HG03175 (cell line): ENCODE results near the gene LTBP4.
"Not testable (repeated sequence)": the region's sequence is repeated elsewhere in the genome, so short reads cannot be mapped to it uniquely, and the experiment has no call there.

Experiments used
- ATAC-seq: cut with Tn5 transposase; IDR thresholded peaks from one replicate; pipeline ENCODE4 v1.9.1; 2021; ENCODE audit warnings: mild to moderate bottlenecking, moderate library complexity; ENCODE audit not compliant: unreplicated experiment

Gene LTBP4, protein sequence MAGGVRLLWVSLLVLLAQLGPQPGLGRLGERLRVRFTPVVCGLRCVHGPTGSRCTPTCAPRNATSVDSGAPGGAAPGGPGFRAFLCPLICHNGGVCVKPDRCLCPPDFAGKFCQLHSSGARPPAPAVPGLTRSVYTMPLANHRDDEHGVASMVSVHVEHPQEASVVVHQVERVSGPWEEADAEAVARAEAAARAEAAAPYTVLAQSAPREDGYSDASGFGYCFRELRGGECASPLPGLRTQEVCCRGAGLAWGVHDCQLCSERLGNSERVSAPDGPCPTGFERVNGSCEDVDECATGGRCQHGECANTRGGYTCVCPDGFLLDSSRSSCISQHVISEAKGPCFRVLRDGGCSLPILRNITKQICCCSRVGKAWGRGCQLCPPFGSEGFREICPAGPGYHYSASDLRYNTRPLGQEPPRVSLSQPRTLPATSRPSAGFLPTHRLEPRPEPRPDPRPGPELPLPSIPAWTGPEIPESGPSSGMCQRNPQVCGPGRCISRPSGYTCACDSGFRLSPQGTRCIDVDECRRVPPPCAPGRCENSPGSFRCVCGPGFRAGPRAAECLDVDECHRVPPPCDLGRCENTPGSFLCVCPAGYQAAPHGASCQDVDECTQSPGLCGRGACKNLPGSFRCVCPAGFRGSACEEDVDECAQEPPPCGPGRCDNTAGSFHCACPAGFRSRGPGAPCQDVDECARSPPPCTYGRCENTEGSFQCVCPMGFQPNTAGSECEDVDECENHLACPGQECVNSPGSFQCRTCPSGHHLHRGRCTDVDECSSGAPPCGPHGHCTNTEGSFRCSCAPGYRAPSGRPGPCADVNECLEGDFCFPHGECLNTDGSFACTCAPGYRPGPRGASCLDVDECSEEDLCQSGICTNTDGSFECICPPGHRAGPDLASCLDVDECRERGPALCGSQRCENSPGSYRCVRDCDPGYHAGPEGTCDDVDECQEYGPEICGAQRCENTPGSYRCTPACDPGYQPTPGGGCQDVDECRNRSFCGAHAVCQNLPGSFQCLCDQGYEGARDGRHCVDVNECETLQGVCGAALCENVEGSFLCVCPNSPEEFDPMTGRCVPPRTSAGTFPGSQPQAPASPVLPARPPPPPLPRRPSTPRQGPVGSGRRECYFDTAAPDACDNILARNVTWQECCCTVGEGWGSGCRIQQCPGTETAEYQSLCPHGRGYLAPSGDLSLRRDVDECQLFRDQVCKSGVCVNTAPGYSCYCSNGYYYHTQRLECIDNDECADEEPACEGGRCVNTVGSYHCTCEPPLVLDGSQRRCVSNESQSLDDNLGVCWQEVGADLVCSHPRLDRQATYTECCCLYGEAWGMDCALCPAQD (N-terminal part only)

DNA sequence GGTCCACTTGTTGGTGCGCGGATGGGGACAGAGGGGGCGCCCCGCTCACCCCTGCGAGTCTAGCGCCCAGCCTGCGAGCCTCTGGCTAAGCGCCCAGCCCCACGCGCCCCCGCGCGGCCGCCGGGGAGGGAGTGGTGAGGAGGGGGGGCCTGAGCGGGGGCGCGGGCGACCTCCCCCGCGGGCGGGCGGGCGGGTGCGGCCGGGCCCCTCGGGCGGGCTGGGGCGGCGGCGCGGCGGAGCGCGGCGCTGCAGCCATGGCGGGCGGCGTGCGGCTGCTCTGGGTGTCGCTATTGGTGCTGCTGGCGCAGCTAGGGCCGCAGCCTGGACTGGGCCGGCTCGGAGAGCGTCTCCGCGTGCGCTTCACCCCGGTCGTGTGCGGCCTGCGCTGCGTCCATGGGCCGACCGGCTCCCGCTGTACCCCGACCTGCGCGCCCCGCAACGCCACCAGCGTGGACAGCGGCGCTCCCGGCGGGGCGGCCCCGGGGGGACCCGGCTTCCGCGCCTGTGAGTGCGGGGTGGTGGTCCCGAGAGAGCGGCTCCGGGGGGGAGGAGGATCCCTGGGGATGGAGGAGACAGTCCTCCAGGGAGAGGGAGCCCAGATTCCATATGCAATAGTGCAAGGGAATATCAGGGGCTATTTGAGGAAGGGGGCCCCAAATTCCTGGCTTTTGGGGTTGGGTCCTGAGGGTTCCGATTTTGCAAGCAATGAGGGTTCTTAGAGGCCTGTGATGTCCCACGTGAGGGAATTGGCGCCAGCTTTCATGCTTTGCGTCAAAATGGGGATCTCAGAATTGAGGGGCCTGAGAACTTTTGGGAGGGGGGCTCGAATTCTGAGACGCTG is at the start of gene LTBP4:
Gene LTBP4, plus strand, starts transcription at position 236 of the 841 bp plus-strand sequence. Its CDS starts 19 bp downstream, at position 255.
- no peak for ATAC-seq

GRCh38 chr19:40552848-40553247 is 48.3 kb upstream of the LTBP4 start:
- ATAC-seq = no peak

- no peak for ATAC-seq
Observed at GRCh38 chr19:40553885-40554857, 47.0 kb upstream of the LTBP4 start.

DNA sequence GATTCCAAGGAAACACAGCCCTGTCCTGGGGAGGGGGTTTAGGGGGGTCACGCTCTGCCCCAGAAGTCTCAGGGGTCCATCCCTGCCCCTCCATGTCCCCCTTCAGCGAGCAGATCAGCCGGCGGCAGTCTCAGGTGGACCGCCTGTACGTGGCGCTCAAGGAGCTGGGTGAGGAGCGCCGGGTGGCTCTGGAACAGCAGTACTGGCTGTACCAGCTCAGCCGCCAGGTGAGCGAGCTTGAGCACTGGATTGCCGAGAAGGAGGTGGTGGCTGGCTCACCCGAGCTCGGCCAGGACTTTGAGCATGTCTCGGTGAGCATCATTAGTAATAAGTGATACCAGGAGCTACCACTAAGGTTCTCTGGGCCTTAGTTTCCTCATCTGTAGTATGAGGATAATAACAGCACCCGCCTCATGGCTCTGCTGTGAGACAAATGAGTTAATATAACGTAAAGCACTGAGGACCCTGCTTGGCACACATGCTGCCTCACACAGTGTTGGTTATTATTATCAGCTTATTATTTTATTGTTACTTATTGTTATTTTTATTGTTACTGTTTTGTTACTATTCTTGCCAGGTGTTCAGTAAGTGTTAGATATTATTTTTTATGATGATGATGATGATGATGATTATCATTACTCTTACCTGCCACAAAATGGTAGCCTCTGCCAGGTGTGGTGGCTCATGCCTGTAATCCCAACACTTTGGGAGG is 45.0 kb upstream of the LTBP4 start:
- no peak for ATAC-seq

DNA sequence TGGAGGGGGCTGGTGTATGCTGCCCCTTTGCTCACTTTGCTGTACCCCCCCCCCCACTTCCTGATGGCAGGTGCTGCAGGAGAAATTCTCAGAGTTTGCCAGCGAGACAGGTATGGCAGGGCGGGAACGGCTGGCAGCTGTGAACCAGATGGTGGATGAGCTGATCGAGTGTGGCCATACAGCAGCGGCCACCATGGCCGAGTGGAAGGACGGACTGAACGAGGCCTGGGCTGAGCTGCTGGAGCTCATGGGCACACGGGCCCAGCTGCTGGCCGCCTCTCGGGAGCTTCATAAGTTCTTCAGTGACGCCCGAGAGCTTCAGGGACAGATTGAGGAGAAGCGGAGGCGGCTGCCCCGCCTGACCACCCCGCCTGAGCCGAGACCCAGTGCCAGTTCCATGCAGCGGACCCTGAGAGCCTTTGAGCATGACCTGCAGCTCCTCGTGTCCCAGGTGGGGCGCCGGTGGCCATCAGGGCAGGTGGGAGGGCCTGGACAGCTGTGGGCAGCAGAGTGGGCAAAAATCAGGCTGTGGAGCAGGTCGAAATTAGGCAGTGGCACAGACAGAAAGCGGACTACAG is 44.1 kb upstream of the LTBP4 start:
- ATAC-seq = no peak

DNA sequence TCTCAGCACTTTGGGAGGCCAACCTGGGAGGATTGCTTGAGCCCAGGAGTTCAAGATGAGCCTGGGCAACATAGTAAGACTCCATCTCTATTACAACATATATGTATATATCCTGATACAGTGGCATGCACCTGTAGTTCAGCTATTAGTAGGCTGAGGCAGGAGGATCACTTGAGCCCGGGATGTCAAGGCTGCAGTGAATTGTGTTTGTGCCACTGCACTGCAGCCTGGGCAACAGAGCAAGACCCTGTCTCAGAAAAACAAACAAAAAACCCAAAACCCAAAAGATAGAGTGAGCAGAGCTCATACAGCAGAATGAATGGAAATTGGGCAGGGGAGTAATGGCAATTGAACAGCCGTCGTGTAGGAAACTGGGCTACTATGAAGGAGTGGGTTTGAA is 41.8 kb upstream of the LTBP4 start:
- ATAC-seq = no peak

GRCh38 chr19:40560092-40560507 is 41.1 kb upstream of the LTBP4 start:
- no peak for ATAC-seq

- ATAC-seq = no peak
Observed at GRCh38 chr19:40561947-40562346, 39.2 kb upstream of the LTBP4 start.

DNA sequence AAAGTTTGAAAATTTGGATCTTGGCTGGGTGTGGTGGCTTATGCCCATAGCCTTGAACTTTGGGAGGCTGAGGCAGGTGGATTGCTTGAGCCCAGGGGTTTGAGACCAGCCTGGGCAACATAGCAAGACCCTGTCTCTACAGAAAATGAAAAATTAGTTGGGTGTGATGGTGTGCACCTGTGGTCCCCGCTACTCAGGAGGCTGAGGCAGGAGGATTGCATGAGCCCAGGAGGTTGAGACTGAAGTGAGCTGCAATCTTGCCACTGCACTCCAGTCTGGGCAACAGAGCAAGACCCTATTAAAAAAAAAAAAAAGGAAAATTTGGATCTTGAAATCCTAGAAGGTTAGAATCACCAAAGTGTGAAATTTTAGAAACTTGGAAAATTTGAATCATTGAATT is 36.6 kb upstream of the LTBP4 start:
- not testable (repeated sequence) for ATAC-seq

DNA sequence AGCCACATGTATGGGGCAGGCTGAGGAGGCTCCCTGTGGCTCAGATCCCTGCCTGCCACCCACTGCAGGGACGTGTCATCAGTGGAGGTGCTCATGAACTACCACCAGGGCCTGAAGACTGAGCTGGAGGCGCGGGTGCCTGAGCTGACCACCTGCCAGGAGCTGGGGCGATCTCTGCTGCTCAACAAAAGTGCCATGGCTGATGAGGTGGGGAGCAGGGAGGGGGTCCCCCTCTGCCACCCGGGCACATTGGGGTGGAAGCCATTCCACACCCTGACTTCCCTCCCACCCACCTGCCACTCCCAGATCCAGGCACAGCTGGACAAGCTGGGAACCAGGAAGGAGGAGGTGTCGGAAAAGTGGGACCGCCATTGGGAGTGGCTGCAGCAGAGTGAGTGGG is 35.8 kb upstream of the LTBP4 start:
- no peak for ATAC-seq

DNA sequence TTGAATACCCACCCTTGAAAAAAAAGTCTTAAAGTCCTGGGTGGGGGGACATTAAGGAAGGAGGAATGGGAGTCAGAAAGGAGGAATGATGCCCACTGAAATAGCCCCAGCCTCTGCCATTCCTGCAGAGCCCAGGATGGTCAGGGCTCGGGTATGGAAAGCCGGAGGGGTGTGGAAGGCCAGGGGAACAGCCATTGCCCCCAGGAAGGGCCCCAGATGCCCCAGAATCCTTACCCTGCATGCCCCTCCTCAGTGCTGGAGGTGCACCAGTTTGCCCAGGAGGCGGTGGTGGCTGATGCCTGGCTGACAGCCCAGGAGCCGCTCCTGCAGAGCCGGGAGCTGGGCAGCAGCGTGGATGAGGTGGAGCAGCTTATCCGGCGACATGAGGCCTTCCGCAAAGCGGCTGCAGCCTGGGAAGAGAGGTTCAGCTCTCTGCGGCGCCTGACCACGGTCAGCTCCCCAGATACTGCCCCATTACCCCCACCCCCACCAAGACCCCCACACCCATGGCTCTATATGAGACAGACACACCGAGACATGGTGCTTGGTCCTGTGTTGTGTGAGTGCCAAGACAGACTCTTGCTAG is 35.2 kb upstream of the LTBP4 start:
- ATAC-seq = no peak

GRCh38 chr19:40567040-40567749 is 34.0 kb upstream of the LTBP4 start:
- ATAC-seq = no peak

GRCh38 chr19:40567750-40568494 is 33.2 kb upstream of the LTBP4 start:
- no peak for ATAC-seq

DNA sequence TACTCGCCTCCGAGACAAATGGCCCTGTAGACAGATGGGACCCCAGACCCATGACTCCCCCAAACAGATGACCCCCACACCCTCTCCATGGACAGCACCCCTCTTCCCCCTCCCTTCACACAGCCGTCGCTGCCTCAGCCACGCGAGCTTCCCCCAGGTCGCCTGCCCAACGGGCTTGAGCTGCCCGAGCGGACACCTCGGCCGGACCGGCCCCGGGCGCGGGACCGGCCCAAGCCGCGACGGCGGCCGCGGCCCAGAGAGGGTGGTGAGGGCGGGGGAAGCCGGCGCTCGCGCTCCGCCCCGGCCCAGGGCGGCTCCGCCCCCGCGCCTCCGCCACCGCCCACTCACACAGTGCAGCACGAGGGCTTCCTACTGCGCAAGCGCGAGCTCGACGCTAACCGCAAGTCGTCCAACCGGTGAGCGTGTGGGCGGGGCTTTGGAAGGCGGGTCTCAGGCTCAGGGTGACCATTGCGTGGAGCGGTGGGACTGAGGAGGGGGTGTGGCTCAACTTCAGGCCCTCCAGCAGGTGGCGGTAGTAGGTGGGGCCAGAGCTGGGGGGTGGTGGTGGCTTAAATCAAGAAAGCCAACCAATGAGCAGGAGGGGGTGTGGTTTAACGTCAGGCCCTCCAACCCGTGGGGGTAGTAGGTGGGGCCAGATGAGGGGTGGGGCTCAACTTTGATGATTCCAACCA is 30.7 kb upstream of the LTBP4 start:
- peak; percentile 86 for ATAC-seq

DNA sequence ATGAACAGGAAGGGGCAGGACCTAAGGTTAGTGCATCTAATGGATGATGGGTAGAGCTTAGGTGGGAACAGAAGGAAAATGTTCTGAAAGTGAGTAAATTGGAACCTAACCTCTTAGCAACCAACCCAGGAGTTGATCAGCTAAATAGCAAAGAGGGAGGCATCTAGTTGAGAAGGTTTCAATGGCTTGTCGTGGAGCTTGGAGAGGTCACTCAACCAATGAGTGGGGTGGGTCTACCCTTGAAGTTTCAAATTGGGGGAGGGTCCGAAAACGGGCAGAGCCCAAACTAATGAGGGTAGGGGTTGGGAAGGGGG is 30.2 kb upstream of the LTBP4 start:
- ATAC-seq = no peak
